MCF 10A (cell line): ENCODE results near the gene ELF3. TPM values are rescaled to one million over a fixed set of nuclear protein-coding genes. Genes with fewer than 3 reads are reported as not detected.

Experiments
- BruUV-seq: library from RNA; stranded (reverse); fragments of 400-500 nt; replicated peaks from 2 replicates; lab custom pipeline; 2021; lab: Mats Ljungman, UMichigan
- CTCF ChIA-PET: fragments of 300-600 bp; sonication (Branson Sonifier 250); formaldehyde crosslinking; extraction: SDS; loops from one replicate; lab custom pipeline; 2021; ENCODE audit warnings: antibody characterized with exemption, inconsistent platforms; lab: Yijun Ruan, JAX
- POLR2A ChIA-PET: fragments of 300-600, 350-650 bp; sonication (Branson Sonifier 250); formaldehyde crosslinking; extraction: SDS; loops from one replicate; lab custom pipeline; 2020; ENCODE audit warnings: antibody characterized with exemption, inconsistent platforms; lab: Yijun Ruan, JAX
- DNase-seq: peaks from one replicate; pipeline ENCODE4 v3.0.0-alpha.2; 2018; ENCODE audit not compliant: unreplicated experiment
- H3K27ac Mint-ChIP-seq: one replicate; pipeline ENCODE4 v1.8.0; 2022; ENCODE audit warnings: mild to moderate bottlenecking, low read depth, mixed read lengths; ENCODE audit not compliant: unreplicated experiment
- H3K27me3 Mint-ChIP-seq: one replicate; pipeline ENCODE4 v1.8.0; 2022; ENCODE audit warnings: mixed read lengths; ENCODE audit not compliant: insufficient read depth, unreplicated experiment
- H3K36me3 Mint-ChIP-seq: one replicate; pipeline ENCODE4 v1.8.0; 2022; ENCODE audit warnings: mild to moderate bottlenecking, moderate library complexity, mixed read lengths; ENCODE audit not compliant: insufficient read depth, unreplicated experiment
- H3K4me1 Mint-ChIP-seq: one replicate; pipeline ENCODE4 v1.8.0; 2022; ENCODE audit warnings: mixed read lengths; ENCODE audit not compliant: insufficient read depth, unreplicated experiment
- H3K4me3 Mint-ChIP-seq: one replicate; pipeline ENCODE4 v1.8.0; 2022; ENCODE audit warnings: mild to moderate bottlenecking, moderate library complexity, mixed read lengths; ENCODE audit not compliant: unreplicated experiment
- H3K9me3 Mint-ChIP-seq: one replicate; pipeline ENCODE4 v1.8.0; 2022; ENCODE audit warnings: mixed read lengths; ENCODE audit not compliant: unreplicated experiment
- CTCF ChIP-seq: fragments of 200-600 bp; IDR thresholded peaks from one replicate; pipeline ENCODE4 v1.8.0; 2022; ENCODE audit warnings: antibody characterized with exemption, mild to moderate bottlenecking; ENCODE audit not compliant: unreplicated experiment
- intact Hi-C: fragments of 100-400 bp; cut with micrococcal nuclease; formaldehyde crosslinking; loops from 2 replicates; pipeline ENCODE4 v1.14.1; 2022
- total RNA-seq: library from RNA; stranded (reverse); gene quantifications from 2 replicates; pipeline ENCODE4 v1.2.3, GENCODE V29; 2022

ELF3 gene
- total RNA-seq, 1 experiment from 2014 or later = 0.33 TPM

GRCh38 chr1:202016022-202016810 is 5.8 kb downstream of the ELF3 start:
- BruUV-seq = no TSS peak
- H3K27me3 Mint-ChIP-seq = peaks cover 13% of the 10 kb centered on the region
- intact Hi-C loops = loop anchor here (5.0 kb wide), 1 partner anchor 41 kb away; no protein-coding TSS in a partner anchor
- CTCF ChIA-PET = interaction anchor here (0.6 to 22.6 kb wide), 10 partner anchors 8 to 120 kb away, joined by 3 to 1380 read pairs (median 7); partner anchors contain the start of gene GPR37L1
- H3K27ac Mint-ChIP-seq = no peak overlapping the region
- no peaks in the 10 kb centered on the region for H3K9me3 Mint-ChIP-seq
- H3K4me1 Mint-ChIP-seq = peaks cover 19% of the 10 kb centered on the region
- no peak for TF ChIP-seq CTCF
- POLR2A ChIA-PET = interaction anchor here (0.7 to 3.7 kb wide), 8 partner anchors 8 to 96 kb away, joined by 3 to 23 read pairs (median 5); no protein-coding TSS in a partner anchor
- peaks cover 2% of the 10 kb centered on the region for H3K36me3 Mint-ChIP-seq
- no peak overlapping the region for H3K4me3 Mint-ChIP-seq
- DNase-seq = no peak

GRCh38 chr1:202016811-202017748 is 6.7 kb downstream of the ELF3 start:
- peaks cover 25% of the 10 kb centered on the region for H3K4me1 Mint-ChIP-seq
- DNase-seq = no peak
- no peaks in the 10 kb centered on the region for H3K36me3 Mint-ChIP-seq
- no TSS peak for BruUV-seq
- H3K27me3 Mint-ChIP-seq = peaks cover 13% of the 10 kb centered on the region
- no peak overlapping the region for H3K4me3 Mint-ChIP-seq
- H3K27ac Mint-ChIP-seq = no peak overlapping the region
- CTCF ChIA-PET = interaction anchor here (0.6 to 22.6 kb wide), 13 partner anchors 9 to 220 kb away, joined by 3 to 1380 read pairs (median 5); partner anchors contain the start of gene GPR37L1
- TF ChIP-seq CTCF = no peak
- POLR2A ChIA-PET = interaction anchor here (0.8 to 4.3 kb wide), 10 partner anchors 13 to 166 kb away, joined by 3 to 23 read pairs (median 4); no protein-coding TSS in a partner anchor
- no peaks in the 10 kb centered on the region for H3K9me3 Mint-ChIP-seq
- intact Hi-C loops = loop anchor here (5.0 kb wide), 1 partner anchor 40 kb away; no protein-coding TSS in a partner anchor

GRCh38 chr1:202017749-202018467 is 7.5 kb downstream of the ELF3 start:
- Mint-ChIP-seq H3K27ac (peak overlapping the region; percentile 39), H3K9me3 (no peaks in the 10 kb centered on the region), H3K27me3 (peaks cover 13% of the 10 kb centered on the region), H3K36me3 (no peaks in the 10 kb centered on the region), H3K4me3 (no peak overlapping the region), H3K4me1 (peaks cover 33% of the 10 kb centered on the region)
- no peak for TF ChIP-seq CTCF
- DNase-seq = no peak
- ChIA-PET POLR2A (interaction anchor here (0.6 to 4.3 kb wide), 7 partner anchors 12 to 167 kb away, joined by 3 to 23 read pairs (median 7); no protein-coding TSS in a partner anchor), CTCF (interaction anchor here (0.6 to 22.6 kb wide), 14 partner anchors 10 to 219 kb away, joined by 3 to 1380 read pairs (median 4); partner anchors contain the start of gene GPR37L1)
- no TSS peak for BruUV-seq
- intact Hi-C loops = loop anchor here (5.0 kb wide), 1 partner anchor 39 kb away; no protein-coding TSS in a partner anchor
